ENCODE measurements around the gene KLHDC7A.

GRCh38 chr1:18475234-18475905, 5.4 kb upstream of the KLHDC7A start:
- no peak for TF ChIP-seq POLR2AphosphoS5 (IDR thresholded peaks at IDR 0.05; ENCODE audit: insufficient read depth, low read depth, low read length)
- TF ChIP-seq POLR2A (IDR thresholded peaks at IDR 0.05; ENCODE audit: low read depth, low read length): no peak

Measured in endothelial cell of umbilical vein (primary cell).